Osteocyte (in vitro differentiated cells): ENCODE data around the gene DPH6. TPM values are rescaled to one million over a fixed set of nuclear protein-coding genes. Genes with fewer than 3 reads are reported as not detected.
"Not testable (repeated sequence)": the region's sequence is repeated elsewhere in the genome, so short reads cannot be mapped to it uniquely, and the experiment has no call there.

ENCODE experiments used
- DNase-seq: peaks from one replicate; pipeline ENCODE4 v3.0.0; 2021; ENCODE audit warnings: mixed read lengths; ENCODE audit not compliant: unreplicated experiment; ENCODE audit errors: extremely low spot score
- H3K27ac Mint-ChIP-seq: one replicate; pipeline ENCODE4 v1.8.0; 2021; ENCODE audit warnings: mild to moderate bottlenecking, mixed read lengths; ENCODE audit not compliant: unreplicated experiment
- H3K27me3 Mint-ChIP-seq: one replicate; pipeline ENCODE4 v1.8.0; 2021; ENCODE audit warnings: mixed read lengths; ENCODE audit not compliant: unreplicated experiment
- H3K36me3 Mint-ChIP-seq: one replicate; pipeline ENCODE4 v1.8.0; 2021; ENCODE audit warnings: mixed read lengths; ENCODE audit not compliant: unreplicated experiment
- H3K4me1 Mint-ChIP-seq: one replicate; pipeline ENCODE4 v1.8.0; 2021; ENCODE audit warnings: mixed read lengths; ENCODE audit not compliant: unreplicated experiment
- H3K4me3 Mint-ChIP-seq: one replicate; pipeline ENCODE4 v1.8.0; 2021; ENCODE audit warnings: mild to moderate bottlenecking, moderate library complexity, mixed read lengths; ENCODE audit not compliant: unreplicated experiment
- H3K9me3 Mint-ChIP-seq: one replicate; pipeline ENCODE4 v1.8.0; 2021; ENCODE audit warnings: mixed read lengths; ENCODE audit not compliant: unreplicated experiment
- CTCF ChIP-seq: fragments of 200-600 bp; sonication (generic); IDR thresholded peaks from 2 replicates; pipeline ENCODE4 v1.5.0; 2021; ENCODE audit warnings: antibody characterized with exemption, mild to moderate bottlenecking, moderate library complexity
- total RNA-seq: library from RNA; stranded (reverse); gene quantifications from 2 replicates; pipeline ENCODE4 v1.2.1, GENCODE V29; 2021

The DPH6 gene
- total RNA-seq, 1 donor from 2014 or later: 14.3 TPM

GRCh38 chr15:35349916-35350315, 196.0 kb downstream of the DPH6 start:
- Mint-ChIP-seq H3K4me3 (no peak overlapping the region), H3K27ac (no peak overlapping the region), H3K27me3 (no peaks in the 10 kb centered on the region), H3K9me3 (peaks cover 27% of the 10 kb centered on the region), H3K36me3 (peaks cover 2% of the 10 kb centered on the region), H3K4me1 (peaks cover 1% of the 10 kb centered on the region)
- no peak for TF ChIP-seq CTCF
- no peak for DNase-seq

DNA sequence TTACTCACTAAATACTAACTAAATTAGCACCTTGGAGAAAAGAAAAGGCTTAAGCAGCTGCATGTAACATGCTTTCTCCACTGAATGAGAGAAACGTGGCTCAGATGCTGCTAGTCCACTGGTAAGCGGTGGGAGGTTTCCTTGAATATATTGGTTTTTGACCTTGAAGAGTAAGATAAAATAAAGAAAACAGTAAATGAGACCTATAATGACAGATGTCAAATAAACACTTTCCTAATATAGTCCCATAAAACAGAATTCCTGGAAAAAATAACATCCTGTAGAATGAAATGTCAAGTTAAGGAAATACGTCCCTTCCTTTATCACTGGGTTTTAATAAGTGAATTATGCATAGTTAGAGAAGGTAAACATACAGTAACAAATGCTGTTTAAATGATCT, 215.0 kb downstream of the DPH6 start:
- Mint-ChIP-seq H3K4me1 (peaks cover 4% of the 10 kb centered on the region), H3K36me3 (no peaks in the 10 kb centered on the region), H3K9me3 (peaks cover 8% of the 10 kb centered on the region), H3K4me3 (no peak overlapping the region), H3K27me3 (no peaks in the 10 kb centered on the region), H3K27ac (no peak overlapping the region)
- DNase-seq: no peak
- no peak for TF ChIP-seq CTCF

DNA sequence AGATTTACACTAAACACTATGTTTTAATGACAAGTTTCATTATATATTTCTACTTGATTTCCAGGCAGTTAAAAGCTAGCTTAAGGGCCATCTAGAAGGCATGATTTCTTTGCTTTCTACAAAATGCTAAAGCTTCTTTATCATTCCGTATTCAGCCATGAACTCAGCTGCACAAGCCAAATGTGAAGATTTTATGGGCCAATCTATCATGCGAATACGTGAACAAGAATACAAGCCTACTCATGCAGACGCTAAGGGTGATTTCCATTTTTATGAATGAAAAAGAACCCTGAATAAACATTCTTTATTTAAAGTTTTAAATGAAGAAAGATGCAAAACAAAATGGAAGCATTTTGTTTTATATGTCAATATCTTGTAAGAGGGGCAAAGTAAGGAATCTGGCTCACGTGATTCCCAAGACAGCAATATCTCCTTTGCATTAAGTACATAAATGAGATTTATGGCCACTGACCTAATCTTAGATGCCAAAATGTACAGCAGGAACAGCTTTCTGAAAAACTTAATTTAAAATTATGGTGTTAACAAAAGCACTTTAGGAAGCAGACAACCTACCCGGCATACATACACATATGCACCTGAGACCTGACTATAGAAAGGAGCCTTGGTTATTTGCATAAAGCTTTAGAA, 215.8 kb downstream of the DPH6 start:
- peaks cover 4% of the 10 kb centered on the region for H3K4me1 Mint-ChIP-seq
- H3K9me3 Mint-ChIP-seq: peaks cover 8% of the 10 kb centered on the region
- TF ChIP-seq CTCF: no peak
- H3K27ac Mint-ChIP-seq: no peak overlapping the region
- no peak overlapping the region for H3K4me3 Mint-ChIP-seq
- no peak for DNase-seq
- no peaks in the 10 kb centered on the region for H3K36me3 Mint-ChIP-seq
- H3K27me3 Mint-ChIP-seq: no peaks in the 10 kb centered on the region

DNA sequence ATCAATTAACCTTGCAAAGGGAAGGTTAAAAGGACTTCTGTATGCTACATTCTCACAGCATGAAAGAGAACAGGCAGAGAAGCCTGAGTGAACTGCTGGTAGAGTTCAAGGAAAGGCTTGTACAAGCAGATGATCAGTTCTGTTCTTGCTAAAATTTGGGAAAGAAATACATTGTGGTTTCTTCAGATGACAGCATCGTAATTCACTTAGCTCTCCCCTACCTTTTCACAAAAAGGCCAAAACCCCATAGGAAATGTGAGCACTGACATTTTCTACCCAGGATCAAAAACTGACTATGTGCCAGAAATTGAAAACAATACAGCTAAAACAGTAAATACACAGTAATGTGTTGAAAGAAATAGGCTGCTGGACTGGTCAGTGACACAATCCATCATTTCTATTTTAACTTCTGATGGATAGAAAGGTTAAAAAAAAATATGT, 216.4 kb downstream of the DPH6 start:
- DNase-seq: no peak
- Mint-ChIP-seq H3K9me3 (peaks cover 8% of the 10 kb centered on the region), H3K4me3 (no peak overlapping the region), H3K36me3 (no peaks in the 10 kb centered on the region), H3K27ac (no peak overlapping the region), H3K4me1 (peaks cover 4% of the 10 kb centered on the region), H3K27me3 (no peaks in the 10 kb centered on the region)
- TF ChIP-seq CTCF: no peak

DNA sequence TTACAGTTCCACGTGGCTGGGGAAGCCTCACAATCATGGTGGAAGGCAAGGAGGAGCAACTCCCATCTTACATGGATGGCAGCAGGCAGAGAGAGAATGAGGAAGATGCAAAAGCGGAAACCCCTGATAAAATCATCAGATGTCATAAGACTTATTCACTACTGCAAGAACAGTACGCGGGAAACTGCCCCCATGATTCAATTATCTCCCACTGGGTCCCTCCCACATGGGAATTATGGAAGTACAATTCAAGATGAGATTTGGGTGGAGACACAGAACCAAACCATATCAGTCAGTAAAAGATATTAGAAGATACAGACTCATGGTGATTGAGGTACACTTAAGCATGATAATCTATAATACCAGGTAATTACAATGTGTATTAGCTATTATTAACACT, 217.1 kb downstream of the DPH6 start:
- not testable (repeated sequence) for H3K9me3 Mint-ChIP-seq, H3K27ac Mint-ChIP-seq, DNase-seq, H3K4me3 Mint-ChIP-seq, H3K27me3 Mint-ChIP-seq, H3K36me3 Mint-ChIP-seq, H3K4me1 Mint-ChIP-seq

GRCh38 chr15:35327789-35328188, 218.2 kb downstream of the DPH6 start:
- Mint-ChIP-seq H3K27me3 (no peaks in the 10 kb centered on the region), H3K27ac (no peak overlapping the region), H3K4me1 (peaks cover 4% of the 10 kb centered on the region), H3K4me3 (no peak overlapping the region), H3K36me3 (no peaks in the 10 kb centered on the region), H3K9me3 (peaks cover 5% of the 10 kb centered on the region)
- DNase-seq: no peak
- no peak for TF ChIP-seq CTCF
